ENCODE measurements around the gene IPO5. TPM values are rescaled to one million over a fixed set of nuclear protein-coding genes. Genes with fewer than 3 reads are reported as not detected.
"Not testable (repeated sequence)": the region's sequence is repeated elsewhere in the genome, so short reads cannot be mapped to it uniquely, and the experiment has no call there.

Gene IPO5
- total RNA-seq, 2 donors from 2014 or later: 110 to 131 TPM

DNA sequence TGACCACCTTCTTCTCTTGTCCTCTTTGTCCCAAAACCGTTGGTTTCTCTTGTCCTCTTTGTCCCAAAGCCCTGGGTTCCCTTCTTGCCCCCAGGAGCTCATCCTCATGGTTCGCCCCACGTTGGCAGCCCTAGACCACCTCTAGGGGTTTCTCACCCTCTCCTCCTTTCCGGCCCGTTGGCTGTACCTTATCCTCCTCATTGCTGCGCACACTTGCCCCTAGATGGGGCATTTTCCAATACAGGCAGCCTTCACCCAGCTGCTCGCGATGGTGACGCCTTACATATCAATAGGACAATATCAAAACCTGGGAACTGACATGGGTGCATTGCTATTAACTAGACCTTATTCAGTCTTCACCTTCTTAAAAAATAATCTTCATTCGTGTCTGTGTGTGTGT is 86.5 kb downstream of the IPO5 start:
- H3K36me3 ChIP-seq: no peaks in the 10 kb centered on the region
- DNase-seq (ENCODE audit: low spot score) (no peak), ATAC-seq (ENCODE audit: insufficient number of reproducible peaks, low FRiP score, low read depth) (no peak)
- no peak overlapping the region for H3K27ac ChIP-seq
- no peaks in the 10 kb centered on the region for H3K9me3 ChIP-seq
- no peaks in the 10 kb centered on the region for H3K27me3 ChIP-seq (replicated peaks; ENCODE audit: insufficient read depth)
- no peak overlapping the region for H3K4me3 ChIP-seq
- no peaks in the 10 kb centered on the region for H3K4me1 ChIP-seq (ENCODE audit: control insufficient read depth in 1 of 2, low read depth in 2 of 2)
- TF ChIP-seq, protein P1, sequence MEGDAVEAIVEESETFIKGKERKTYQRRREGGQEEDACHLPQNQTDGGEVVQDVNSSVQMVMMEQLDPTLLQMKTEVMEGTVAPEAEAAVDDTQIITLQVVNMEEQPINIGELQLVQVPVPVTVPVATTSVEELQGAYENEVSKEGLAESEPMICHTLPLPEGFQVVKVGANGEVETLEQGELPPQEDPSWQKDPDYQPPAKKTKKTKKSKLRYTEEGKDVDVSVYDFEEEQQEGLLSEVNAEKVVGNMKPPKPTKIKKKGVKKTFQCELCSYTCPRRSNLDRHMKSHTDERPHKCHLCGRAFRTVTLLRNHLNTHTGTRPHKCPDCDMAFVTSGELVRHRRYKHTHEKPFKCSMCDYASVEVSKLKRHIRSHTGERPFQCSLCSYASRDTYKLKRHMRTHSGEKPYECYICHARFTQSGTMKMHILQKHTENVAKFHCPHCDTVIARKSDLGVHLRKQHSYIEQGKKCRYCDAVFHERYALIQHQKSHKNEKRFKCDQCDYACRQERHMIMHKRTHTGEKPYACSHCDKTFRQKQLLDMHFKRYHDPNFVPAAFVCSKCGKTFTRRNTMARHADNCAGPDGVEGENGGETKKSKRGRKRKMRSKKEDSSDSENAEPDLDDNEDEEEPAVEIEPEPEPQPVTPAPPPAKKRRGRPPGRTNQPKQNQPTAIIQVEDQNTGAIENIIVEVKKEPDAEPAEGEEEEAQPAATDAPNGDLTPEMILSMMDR (IDR thresholded peaks at IDR 0.05): no peak

DNA sequence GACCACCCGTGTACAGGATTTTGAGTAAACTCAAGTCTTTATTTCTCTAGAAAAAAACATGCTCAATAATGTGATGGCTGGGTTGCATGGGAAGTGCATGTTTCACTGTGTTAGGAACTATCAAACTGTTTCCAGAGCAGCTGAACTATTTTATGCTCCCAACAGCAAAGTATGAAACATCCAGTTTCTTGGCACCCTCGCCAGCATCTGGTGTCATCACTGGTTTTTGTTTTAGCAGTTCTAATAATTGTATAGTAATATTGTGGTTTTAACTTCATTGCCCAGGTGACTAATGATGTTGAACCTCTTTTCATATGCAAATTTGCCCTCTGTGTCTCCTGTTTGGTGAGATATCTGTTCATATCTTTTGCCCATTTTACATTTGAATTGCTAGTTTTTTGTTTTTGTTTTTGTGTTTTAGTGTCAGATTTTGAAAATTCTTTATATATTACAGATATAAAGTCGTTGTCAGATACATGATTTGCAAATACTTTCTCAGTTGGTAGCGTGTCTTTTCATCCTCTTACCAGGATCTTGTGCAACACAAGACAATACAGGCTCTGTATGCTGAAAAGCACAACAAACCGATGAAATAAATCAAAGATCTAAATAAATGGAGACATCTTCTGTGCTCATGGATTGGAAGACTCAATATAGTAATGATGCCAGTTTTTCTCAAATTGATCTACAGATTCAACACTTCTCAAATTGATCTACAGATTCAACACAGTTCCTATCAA is 87.8 kb downstream of the IPO5 start:
- TF ChIP-seq, protein P1 (IDR thresholded peaks at IDR 0.05): no peak
- H3K4me3 ChIP-seq: no peak overlapping the region
- H3K36me3 ChIP-seq: no peaks in the 10 kb centered on the region
- no peaks in the 10 kb centered on the region for H3K27me3 ChIP-seq (replicated peaks; ENCODE audit: insufficient read depth)
- H3K4me1 ChIP-seq (ENCODE audit: control insufficient read depth in 1 of 2, low read depth in 2 of 2): no peaks in the 10 kb centered on the region
- no peaks in the 10 kb centered on the region for H3K9me3 ChIP-seq
- no peak for DNase-seq (ENCODE audit: low spot score)
- ATAC-seq (ENCODE audit: insufficient number of reproducible peaks, low FRiP score, low read depth): no peak
- H3K27ac ChIP-seq: no peak overlapping the region

DNA sequence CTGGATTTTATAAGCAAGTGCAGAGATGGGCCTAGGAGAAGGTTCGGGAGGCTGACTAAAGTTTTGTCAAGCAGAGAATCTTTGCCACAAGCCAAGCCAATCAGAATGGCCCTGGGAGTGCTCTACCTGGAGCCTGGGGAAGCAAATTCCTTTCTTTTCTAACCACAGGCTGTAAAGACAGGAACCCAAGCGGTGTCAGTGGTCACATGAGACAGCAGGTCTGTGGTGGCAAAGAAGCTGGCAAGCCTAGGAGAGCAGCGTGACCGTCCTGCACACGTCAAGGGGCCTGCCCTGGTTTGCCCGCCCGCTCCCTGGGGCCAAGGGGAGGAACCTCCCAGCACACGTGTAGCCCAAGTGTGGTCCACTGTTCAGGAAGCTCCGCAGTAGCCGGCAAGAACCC is 90.8 kb downstream of the IPO5 start:
- ATAC-seq (ENCODE audit: insufficient number of reproducible peaks, low FRiP score, low read depth) (no peak), DNase-seq (ENCODE audit: low spot score) (no peak)
- Histone ChIP-seq H3K36me3 (no peaks in the 10 kb centered on the region), H3K9me3 (no peaks in the 10 kb centered on the region), H3K4me3 (no peak overlapping the region), H3K27ac (no peak overlapping the region), H3K4me1 (ENCODE audit: control insufficient read depth in 1 of 2, low read depth in 2 of 2) (no peaks in the 10 kb centered on the region), H3K27me3 (replicated peaks; ENCODE audit: insufficient read depth) (no peaks in the 10 kb centered on the region)
- TF ChIP-seq, protein P1 (IDR thresholded peaks at IDR 0.05): no peak

DNA sequence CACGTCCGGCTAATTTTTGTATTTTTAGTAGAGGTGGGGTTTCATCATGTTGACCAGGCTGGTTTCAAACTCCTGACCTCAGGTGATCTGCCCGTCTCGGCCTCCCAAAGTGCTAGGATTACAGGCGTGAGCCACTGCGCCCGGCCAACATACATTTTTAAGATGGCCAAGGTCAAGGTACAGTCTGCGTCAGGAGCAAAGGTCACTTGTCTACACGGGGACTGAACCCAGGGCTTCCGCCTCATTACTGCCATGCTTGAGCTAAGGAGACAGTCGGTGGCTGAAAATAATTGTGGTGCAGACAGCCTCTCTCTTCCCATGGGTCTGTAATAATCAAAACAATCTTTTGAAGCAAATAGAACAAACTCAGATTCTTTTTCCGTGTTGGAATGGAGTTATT is 94.3 kb downstream of the IPO5 start:
- H3K4me1 ChIP-seq (ENCODE audit: control insufficient read depth in 1 of 2, low read depth in 2 of 2); H3K27ac ChIP-seq; H3K9me3 ChIP-seq; H3K4me3 ChIP-seq; H3K27me3 ChIP-seq (replicated peaks; ENCODE audit: insufficient read depth); H3K36me3 ChIP-seq; ATAC-seq (ENCODE audit: insufficient number of reproducible peaks, low FRiP score, low read depth); DNase-seq (ENCODE audit: low spot score): not testable (repeated sequence)

DNA sequence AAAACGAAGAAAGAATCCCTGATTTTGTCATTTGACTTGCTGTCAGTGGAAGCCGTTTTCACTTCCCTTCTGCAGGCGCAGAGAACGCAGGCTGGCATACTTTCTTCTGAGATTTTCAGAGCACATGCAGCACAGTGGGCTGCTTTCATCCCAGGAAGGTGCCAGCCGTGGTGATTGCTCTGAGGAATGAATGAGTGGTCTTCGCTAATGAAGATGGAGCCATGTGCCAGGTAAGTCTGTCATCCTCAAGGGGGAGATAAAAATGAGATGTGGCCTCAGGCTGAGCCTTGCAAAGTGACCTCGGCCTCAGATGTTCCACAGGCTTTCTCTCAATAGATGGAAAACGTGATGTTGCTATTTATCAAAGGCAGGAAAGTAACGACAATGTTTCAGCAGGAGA is 94.8 kb downstream of the IPO5 start:
- H3K9me3 ChIP-seq: no peaks in the 10 kb centered on the region
- TF ChIP-seq, protein P1 (IDR thresholded peaks at IDR 0.05): no peak
- no peak overlapping the region for H3K4me3 ChIP-seq
- H3K27ac ChIP-seq: no peak overlapping the region
- H3K36me3 ChIP-seq: no peaks in the 10 kb centered on the region
- no peaks in the 10 kb centered on the region for H3K27me3 ChIP-seq (replicated peaks; ENCODE audit: insufficient read depth)
- H3K4me1 ChIP-seq (ENCODE audit: control insufficient read depth in 1 of 2, low read depth in 2 of 2): no peaks in the 10 kb centered on the region
- ATAC-seq (ENCODE audit: insufficient number of reproducible peaks, low FRiP score, low read depth) (no peak), DNase-seq (ENCODE audit: low spot score) (no peak)

DNA sequence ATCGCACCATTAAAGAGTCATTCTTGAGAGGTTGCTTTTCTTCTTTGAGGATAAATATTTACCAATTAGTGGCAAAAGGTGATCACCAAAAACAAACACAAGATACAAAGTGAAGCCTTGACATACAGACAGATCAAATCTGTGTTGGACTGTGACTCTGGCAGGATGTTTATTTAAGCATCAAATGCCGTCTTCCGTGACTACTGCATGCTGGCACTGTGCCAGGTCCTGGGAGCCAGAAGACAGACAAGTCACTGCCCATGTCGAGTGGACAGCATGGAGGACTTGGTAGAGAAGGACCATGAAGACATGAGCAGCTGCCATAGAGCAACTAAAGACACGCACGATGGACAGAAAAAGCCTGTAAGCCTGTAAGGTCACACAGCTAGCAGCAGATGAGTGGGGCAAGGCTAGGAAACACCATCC is 96.6 kb downstream of the IPO5 start:
- Histone ChIP-seq H3K27me3 (replicated peaks; ENCODE audit: insufficient read depth) (no peaks in the 10 kb centered on the region), H3K36me3 (no peaks in the 10 kb centered on the region), H3K4me3 (no peak overlapping the region), H3K9me3 (no peaks in the 10 kb centered on the region), H3K4me1 (ENCODE audit: control insufficient read depth in 1 of 2, low read depth in 2 of 2) (no peaks in the 10 kb centered on the region), H3K27ac (no peak overlapping the region)
- ATAC-seq (ENCODE audit: insufficient number of reproducible peaks, low FRiP score, low read depth) (no peak), DNase-seq (ENCODE audit: low spot score) (no peak)
- TF ChIP-seq, protein P1 (IDR thresholded peaks at IDR 0.05): no peak
